22Rv1 (cell line): ENCODE data around the gene COPZ2.
A peak's percentile ranks its signal among the peaks of the same experiment; 100 is the strongest.

Experiments used
- H3K27ac ChIP-seq: fragments of 450-650 bp; 2 replicates; pipeline ENCODE4 v1.5.1; 2017
- ZFX ChIP-seq: fragments of 450-650 bp; IDR thresholded peaks from 2 replicates; pipeline ENCODE4 v1.6.1; 2017; ENCODE audit warnings: antibody characterized with exemption, borderline replicate concordance
- TF ChIP-seq, protein P1 (sequence below): fragments of 450-650 bp; IDR thresholded peaks from 2 replicates; pipeline ENCODE4 v1.5.1; 2017; ENCODE audit warnings: mild to moderate bottlenecking

The COPZ2 gene

DNA sequence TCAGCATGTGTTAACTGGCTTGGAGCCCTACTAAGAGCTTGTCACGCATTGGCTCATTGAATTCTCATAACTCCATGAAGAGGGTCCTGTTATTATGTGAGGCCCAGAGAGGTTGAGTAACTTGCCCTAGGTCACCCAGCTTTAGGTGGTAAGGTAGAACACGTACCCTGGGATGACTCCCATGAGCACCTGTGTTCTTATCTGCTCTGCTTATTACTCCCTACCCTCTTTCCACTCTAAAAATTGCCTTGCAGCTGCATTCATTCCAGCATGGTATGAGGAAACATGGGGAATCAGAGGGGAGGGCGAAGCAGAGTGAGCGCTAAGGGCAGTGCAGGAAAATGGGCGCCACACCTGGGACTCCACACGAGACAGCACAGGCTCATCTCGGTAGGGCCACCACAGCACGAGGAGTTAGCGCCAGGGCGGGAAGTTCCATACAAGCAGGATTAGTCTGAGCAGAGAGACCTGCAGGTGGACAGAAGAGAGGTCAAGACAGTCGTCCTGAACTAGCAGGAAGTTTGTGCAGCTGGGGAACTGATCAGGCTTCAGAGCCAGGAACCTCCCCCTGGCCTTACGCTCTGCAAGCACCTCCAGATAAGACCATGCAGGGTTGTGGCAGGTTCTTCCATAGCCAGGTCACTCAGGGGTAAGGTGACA is 10.1 kb downstream of the COPZ2 start:
- no peak overlapping the region for H3K27ac ChIP-seq
- TF ChIP-seq, protein P1, sequence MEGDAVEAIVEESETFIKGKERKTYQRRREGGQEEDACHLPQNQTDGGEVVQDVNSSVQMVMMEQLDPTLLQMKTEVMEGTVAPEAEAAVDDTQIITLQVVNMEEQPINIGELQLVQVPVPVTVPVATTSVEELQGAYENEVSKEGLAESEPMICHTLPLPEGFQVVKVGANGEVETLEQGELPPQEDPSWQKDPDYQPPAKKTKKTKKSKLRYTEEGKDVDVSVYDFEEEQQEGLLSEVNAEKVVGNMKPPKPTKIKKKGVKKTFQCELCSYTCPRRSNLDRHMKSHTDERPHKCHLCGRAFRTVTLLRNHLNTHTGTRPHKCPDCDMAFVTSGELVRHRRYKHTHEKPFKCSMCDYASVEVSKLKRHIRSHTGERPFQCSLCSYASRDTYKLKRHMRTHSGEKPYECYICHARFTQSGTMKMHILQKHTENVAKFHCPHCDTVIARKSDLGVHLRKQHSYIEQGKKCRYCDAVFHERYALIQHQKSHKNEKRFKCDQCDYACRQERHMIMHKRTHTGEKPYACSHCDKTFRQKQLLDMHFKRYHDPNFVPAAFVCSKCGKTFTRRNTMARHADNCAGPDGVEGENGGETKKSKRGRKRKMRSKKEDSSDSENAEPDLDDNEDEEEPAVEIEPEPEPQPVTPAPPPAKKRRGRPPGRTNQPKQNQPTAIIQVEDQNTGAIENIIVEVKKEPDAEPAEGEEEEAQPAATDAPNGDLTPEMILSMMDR, result no peak
- TF ChIP-seq ZFX, result no peak

DNA sequence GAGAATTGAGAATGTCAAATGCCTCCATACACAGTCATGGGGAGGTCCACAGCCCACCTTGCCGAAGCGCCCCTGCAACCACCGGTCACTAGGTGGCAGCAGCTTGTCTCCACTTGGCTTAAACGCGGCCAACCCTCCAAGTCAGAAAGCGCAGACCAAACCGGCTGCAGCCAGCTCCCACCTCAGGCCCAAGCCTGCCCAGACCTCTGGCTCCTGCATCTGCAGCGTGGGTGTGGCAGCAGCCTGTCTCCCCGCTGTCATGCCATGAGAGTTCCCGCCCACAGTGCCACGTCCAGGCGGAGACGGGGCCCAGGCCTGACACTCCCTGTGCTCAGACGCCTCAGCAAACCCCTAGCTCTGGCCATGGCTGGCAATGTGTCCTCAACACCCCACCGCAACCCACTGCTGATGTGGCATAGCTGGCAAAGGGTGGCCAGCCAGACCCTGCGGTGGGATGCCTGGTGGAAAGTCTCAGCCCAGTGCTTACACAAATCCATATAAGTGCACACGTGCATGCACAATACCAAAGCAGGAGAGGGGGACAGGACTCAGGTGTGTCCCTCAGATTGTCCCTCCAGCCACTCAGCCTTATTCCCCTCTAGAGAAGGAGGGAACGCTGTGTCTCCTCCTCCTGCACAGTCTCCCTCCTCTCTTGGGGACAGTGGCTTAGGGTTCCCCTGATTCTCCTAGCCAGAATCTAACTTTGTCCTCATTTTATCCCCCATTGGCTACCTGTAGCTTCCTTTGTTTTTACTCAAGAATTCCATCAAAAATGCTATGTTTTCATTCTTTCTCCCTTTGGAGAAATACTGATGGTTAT is 10.9 kb downstream of the COPZ2 start:
- TF ChIP-seq, protein P1, result peak; percentile 93
- no peak for TF ChIP-seq ZFX
- H3K27ac ChIP-seq, result peak overlapping the region; percentile 76; the same call in 1 of the 2 replicates

DNA sequence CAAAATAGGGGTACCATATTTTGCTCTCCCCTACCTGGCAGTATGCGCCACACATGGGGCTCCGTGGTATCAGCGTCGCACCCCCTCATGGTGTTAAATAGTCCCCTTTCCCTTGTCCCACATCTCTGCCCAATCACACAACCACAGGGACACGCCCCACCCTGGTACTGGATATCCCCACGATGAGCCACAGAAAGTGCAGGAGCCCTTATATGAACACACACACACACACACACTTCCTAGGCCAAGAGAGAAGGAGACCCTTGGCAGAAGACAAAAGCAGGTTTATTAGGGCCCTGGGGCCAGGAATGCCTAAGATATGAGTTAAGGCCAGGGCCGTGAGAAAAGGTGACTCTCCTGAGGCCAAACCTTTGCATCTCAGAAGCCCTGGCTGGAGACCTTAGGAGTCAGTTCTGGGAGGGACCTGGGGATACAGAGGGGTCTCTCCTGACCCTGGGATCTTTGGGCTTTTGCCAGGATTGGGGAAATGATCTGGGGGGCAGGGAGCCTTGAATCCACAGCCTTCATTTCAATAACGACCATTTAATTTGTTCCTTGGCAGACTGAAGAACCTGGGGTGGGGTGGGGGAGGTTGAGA is 11.6 kb downstream of the COPZ2 start:
- peak overlapping the region; percentile 76 for H3K27ac ChIP-seq
- TF ChIP-seq, protein P1, result no peak
- no peak for TF ChIP-seq ZFX

DNA sequence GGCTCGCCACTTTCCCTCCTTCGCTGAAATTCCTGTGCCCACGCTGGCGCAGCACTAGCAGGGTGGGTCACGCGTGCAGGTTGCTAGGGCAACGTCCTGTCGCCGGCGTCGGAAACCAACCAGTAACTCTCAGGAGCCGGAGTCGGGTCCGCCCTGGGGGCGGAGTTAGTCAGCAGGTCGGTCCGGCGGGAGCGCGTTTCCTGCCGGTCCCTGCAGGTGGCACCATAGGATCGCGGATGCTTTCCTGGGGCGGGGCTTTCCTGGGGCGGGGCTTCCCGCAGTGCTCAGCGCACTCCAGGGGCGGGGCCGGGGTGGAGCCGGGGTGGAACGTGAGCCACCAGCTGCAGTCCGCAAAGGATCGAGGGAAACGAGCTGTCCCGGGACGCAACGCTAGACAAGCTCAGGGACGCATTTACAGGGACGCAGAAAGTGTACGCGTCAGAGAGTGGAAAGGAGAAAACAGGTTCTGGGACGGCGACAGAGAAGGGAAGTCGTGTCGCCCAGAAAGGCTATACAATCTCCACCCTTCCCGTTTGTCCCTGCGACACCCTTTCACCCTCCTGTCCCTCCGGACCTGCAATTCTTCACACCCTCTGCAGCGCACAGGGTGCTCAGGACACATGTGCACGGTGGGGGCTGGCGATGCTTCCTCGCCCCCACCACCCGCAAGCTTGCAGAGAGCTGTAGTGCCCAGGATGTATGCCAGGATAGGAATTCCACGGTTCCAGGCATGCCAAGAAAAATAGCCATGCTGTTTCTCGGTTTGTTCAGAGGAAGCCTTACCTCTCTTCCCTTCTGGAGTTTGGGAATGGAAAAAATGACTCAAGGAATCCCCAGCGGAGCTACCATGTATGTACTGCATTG is 12.3 kb downstream of the COPZ2 start:
- H3K27ac ChIP-seq, result peak overlapping the region; percentile 76
- TF ChIP-seq, protein P1, result peak; percentile 83
- TF ChIP-seq ZFX, result no peak

DNA sequence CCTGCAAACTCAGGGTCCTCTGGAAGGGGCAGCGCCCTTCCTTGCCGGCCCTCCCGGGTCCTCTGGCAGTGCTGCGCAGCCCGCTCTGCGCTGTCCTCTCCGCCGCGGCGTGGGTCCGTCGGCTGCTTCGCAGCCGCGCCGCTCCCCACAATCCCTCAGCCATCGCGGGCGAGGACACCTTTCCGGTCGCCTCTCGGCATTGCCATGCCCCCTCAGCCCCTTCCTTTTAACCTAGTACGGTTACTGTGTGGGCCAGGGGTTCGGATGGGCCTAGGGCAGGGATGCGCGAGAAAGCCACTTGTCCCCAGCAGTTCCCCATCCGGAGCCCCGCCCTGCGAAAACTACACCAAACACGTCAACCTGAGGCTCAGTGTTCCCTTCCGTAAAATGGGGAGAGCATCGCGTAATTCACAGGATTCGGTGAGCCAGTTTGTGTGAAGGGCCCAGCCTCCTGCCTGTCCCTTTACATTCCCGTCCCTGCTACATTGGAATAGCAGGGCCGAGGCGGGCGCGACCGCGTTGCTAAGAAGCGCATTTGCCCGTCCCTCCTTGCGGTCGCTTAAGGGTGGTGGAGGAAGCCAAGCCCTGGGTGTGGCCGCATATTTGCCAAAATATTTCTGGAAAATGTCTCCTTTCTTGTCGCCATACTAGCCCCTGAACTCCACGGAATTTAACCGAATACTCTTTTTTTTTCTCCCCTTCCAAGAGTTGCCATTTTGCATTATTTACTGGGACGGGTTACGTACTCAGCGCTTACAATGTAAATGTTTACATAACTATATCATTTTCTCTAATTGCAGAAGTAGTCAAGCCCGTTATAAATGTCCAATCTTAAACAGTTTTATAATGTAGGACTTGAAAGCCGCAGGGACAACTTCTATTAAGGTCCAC is 13.2 kb downstream of the COPZ2 start:
- peak overlapping the region; percentile 76 for H3K27ac ChIP-seq
- no peak for TF ChIP-seq ZFX
- TF ChIP-seq, protein P1, result peak; percentile 26; the same call in 1 of the 2 replicates

DNA sequence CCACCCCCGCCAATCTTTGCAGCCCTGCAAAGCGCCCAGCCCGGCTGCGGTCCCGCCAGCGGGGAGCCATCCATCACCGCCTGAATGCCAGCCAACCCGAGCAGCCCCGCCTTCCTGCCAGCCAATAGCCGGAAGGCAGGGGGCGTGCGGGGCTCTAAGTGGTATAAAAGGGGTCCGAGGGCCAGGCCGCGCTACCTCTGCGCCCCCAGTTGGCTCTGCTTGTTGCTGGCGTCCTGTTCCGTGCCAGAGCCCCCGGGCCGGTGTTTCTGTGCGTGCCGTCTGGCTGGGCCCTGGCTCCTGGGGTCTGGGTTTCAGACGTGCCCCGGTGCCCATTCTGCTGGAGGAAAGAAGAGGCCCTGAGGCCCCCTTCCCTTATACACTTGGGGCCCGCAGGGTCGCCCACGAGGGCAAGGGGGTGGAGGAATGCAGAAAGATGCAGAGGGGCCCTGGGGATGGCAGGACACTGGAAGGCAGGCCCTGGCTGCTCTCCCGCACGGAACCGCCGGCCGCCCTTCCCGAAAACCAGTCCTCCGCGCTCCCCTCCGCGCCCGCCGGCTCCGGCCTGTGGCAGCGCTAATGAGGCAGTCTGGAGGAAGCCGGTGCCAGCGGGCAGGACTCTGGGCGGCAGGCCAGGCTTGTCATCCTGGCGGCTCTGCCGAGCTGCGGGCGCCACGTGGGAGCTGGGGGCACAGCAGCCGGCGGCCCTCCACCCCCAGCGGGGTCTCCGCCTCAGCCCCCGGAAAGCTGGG is 14.0 kb downstream of the COPZ2 start:
- TF ChIP-seq ZFX, result no peak
- TF ChIP-seq, protein P1, result peak; percentile 71
- H3K27ac ChIP-seq, result peak overlapping the region; percentile 76
